Activated CD4-positive, CD25-positive, alpha-beta regulatory T cell treated with anti-CD3 and anti-CD28 coated beads, Interleukin-2, amount 50 U/mL, for 24 hours (primary cell): ENCODE results near the gene RPS2.

Source experiments
- ATAC-seq, 2 donors: fragments of 150-1000 bp; cut with Tn5 transposase; one replicate each; pipeline ENCODE4 v1.10.0; 2021; ENCODE audit warnings: mild to moderate bottlenecking in 1 of 2, moderate library complexity in 1 of 2

RPS2 gene

DNA sequence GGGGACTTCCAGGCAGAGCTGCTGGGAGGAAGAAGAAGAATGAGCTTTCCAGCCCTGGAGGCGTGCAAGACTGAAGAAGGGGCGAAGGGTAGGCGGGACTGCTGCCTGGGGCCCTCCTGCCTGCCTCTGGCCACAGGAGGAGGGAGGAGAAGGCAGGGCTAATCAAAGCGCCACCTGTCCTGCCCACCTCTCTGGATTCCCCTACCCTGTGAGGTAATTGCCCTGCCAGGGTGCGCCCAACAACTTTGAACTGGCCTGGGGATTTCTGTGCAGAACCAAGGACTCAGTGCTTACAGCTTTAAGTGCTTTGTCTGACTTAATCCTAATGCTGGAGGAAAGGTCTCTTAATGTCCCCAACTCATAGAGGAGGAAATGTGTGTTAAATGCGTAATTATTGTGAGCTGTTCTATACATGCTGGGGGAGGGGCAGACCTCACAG is 16.8 kb upstream of the RPS2 start, which contains the start of gene NOXO1:
Gene NOXO1 (minus strand): TSS at position 72 of the 439 bp plus-strand sequence. CDS start 290 bp downstream, outside the sequence.
- ATAC-seq: no peak

DNA sequence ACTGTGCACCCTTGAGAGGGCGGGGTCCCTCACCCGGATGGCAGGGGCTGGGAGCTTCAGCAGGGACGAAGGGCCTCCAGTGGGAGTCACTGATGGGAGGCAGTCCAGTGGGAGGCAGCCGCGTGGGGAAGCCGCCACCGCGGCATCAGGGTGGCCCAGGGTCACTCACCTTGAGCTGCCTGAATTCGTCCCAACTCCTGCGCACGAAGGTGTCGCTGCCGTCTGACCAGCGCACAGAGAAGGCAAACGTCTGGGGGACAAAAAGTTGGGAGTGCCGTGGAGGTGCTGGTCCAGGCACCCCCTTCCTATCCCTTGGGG is 16.1 kb upstream of the RPS2 start:
- no peak for ATAC-seq

DNA sequence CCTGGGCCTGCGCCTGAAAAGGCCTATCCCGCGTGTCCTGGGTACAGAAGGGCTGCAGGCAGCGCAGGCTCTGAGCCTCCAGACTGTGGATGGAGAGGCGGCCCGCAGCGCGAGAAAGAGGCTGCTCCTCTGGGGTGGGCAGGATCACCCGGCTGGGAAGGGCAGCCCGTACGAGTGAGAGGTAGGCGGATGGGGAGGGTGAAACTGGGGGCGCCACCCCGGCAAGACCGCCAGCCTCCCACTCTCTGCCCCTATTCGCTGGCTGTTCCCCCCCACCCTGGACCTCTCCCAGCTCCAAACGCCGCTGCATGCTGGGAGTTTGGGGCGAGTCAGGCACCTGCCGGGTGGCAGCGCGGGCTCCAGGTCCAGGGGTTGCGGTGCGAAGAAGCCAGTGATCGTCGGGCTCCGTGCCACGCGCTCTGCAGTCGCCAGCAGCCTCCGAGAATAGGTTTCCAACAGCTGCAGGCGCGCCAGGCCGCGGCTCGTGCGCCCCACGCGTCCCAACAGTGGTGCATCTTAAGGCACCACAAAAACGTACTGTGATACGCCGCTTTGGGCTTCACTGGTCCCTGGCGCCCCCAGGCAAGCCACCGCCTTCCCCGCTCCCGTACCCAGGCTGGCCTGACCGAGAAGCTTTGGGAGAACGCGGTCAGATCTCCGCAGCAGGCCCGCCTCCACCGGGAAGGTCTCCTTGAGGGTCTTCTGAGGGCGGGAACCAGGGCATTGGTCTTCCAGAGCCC is 15.6 kb upstream of the RPS2 start:
- no peak for ATAC-seq

DNA sequence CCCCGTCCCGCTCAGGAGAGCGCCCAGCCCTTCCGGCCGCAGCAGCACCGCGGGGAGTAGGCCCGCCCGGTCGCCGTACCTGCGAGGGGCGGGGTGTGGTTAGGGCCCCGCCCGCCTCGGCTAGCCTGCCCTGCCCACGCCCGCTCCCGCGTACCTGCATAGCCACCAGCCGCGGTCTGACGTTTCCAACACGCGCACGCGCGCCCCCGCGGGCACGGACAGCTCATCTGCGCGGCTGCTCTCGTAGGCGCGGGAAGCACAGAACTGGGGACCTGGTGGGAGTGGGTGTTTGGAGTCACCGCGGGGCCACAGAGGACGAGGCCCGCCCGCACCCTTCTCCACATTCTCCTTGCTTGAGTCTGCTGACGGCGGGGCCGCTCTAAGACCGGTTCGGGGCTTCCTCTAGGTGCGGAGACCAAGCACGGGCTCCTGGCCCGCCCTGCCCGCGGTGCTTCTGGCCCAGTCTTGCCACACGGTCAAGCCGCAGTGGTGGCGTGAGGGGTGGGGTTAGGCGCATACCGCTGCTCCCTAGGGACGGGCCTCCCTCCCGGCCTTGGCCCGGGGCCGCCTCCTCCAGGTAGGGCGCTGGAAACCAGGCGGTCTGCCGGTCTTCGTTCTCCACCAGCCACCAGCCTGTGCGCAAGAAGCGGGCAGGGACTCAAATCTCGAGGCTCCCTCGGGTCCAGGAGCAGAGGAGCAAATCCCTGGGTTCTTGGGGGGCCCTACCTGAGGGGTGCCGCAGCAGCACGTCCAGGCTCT is 14.8 kb upstream of the RPS2 start:
- no peak for ATAC-seq

DNA sequence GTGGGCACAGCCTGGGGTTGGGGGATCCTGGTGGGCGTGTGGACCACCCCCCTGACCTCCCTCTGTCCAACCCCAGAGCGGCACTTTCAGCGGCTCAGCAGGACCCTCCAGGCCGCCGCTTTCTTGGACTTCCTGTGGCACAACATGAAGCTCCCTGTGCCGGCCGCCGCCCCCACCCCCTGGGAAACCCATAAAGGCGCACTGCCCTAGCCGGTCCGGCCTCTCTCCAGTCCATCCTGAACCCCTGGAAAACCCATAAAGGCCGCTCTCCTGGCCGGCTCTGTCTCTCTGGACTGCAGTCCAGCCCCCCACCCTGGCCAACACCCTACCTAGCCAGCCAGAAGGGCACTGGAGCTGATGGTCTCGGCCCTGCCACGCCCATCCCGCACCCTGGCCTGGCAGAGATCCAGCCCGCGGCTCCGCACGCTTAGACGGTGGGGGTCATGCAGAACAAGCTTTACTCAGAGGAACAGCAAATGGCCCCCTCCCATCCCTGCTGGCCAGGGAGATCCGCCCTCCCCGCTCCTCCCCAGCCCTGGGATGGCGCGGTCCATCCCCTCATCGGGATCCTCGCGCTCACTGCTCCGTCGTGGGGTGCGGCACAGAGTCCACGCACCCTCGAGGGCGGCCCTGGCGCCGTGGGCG is 14.0 kb upstream of the RPS2 start:
- no peak for ATAC-seq

GRCh38 chr16:1977875-1978268 is 13.2 kb upstream of the RPS2 start:
- ATAC-seq: no peak

DNA sequence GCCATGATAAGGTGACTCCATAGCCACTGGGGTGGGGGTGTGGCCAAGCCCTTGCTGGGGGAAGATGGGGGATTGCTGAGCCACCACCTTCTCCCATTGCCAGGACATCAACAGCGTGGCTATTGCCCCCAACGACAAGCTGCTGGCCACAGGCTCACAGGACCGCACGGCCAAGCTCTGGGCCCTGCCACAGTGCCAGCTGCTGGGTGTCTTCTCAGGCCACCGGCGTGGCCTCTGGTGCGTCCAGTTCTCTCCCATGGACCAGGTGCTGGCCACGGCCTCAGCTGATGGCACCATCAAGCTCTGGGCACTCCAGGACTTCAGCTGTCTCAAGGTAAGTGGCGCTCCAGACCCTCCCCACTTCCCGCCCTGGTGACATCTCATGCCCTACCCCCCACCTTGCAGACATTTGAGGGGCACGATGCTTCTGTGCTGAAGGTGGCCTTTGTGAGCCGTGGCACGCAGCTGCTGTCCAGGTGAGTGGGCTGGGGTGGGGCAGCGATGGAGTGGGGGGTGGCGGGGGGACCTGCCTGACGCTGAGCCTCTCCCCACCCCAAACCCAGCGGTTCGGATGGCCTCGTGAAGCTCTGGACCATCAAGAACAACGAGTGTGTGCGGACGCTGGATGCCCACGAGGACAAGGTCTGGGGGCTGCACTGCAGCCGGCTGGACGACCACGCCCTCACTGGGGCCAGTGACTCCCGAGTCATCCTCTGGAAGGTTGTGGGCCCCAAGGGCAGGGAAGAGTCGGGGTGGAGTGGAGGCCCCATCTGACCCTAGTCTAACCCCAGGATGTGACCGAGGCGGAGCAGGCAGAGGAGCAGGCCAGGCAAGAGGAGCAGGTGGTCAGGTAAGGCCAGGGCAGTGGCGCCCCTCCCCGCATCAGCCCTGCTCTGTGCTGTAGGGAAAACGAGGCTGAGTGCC is 12.6 kb upstream of the RPS2 start:
- ATAC-seq: no peak

DNA sequence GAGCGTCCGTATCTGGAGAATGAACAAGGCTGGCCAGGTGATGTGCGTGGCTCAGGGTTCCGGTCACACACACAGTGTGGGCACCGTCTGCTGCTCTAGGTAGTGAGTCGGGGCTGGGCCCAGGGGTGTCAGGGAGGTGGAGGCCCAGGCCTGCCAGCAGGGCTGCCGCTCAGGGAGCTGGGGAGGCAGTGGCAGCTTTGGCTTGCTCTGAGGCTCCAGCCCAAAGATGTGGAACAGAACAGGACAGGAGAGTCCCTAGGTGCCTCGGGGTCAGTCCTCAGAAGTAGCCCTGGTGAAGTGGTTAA is 11.5 kb upstream of the RPS2 start:
- no peak for ATAC-seq

GRCh38 chr16:1975432-1976215 is 11.0 kb upstream of the RPS2 start:
- no peak for ATAC-seq

GRCh38 chr16:1974157-1975070 is 9.8 kb upstream of the RPS2 start:
- no peak for ATAC-seq

- no peak for ATAC-seq
Measured at GRCh38 chr16:1973461-1974156, 9.0 kb upstream of the RPS2 start.

DNA sequence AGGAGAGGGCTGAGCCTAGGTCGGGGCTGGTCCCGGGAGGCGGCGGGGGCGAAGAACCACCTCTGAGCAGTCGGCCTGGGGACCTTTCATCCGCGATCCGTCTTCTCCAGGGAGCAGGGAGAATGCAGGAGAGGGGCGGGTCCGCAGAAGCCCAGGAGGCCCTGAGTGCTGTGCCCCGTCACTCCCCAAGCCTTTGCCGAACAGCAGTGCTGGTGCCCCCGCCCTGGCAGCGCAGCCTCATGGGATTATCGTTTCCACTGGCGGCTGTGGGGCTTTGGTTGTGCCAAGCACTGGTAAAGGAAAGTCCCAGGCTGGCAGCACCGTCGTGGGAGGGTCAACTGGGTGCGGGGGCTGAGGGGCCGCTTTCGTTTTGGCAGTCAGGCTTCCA is 7.9 kb upstream of the RPS2 start:
- ATAC-seq: peak in 1 of 2 donors; percentile 6

GRCh38 chr16:1971796-1972489 is 7.3 kb upstream of the RPS2 start, which contains the start of gene TBL3:
Gene TBL3, plus strand, starts transcription at chr16:1972053. Its CDS starts 112 bp downstream, at chr16:1972165.
- ATAC-seq: peak; percentile 96 to 97

- ATAC-seq: no peak
Measured at GRCh38 chr16:1968146-1968953, 3.7 kb upstream of the RPS2 start.

DNA sequence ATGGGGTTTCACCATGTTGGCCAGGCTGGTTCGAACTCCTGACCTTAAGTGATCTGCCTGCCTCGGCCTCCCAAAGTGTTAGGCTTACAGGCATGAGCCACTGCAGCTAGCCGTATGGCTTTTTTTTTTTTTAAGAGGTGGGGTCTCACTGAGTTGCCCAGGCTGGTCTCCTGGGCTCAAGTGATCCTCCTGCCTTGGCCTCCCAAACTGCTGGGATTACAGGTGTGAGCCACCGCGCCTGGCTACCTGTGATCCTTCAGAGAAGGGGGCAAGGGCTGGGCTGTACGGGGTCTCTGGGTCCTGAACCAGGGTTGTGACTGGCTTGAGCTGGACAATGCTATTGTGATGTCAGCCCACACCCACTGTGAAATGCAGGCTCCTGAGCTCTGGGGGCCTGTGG is 1.8 kb upstream of the RPS2 start, which contains the start of gene RNF151:
Gene RNF151 (plus strand): TSS at position 397 of the 400 bp plus-strand sequence. CDS start 26 bp downstream, outside the sequence.
- ATAC-seq: no peak

DNA sequence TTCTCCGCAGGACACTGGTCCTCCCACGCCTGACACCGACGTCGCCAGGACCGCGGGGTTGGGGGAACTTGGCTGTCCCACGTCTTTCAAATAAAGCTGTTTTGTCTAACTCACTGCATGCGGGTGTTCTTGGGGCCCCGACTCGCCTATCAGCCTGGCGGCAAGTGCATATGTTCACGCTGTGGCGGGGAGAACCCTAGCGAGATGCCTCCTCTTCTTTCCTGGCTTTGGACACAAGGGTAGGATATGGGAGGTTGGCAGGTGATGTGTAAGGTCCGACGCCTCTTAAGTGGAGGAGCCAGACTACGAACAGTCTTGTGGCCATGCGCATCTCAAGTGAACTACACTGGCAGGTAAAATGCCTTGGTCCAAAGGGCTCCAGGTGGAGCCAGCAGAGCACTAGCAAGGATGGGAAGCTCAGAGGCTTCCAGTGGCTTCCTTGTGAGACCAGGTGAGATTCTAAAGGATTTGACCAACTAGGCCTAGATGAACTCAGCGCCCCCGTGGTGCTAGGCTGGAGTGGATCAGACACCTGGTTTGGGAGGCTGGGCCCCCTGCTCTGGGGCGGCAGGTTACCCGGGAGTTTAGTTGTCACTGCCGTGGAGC is 873 bp upstream of the RPS2 start:
- no peak for ATAC-seq

GRCh38 chr16:1963806-1964505 is 670 bp downstream of the RPS2 start:
- ATAC-seq: peak in 1 of 2 donors; percentile 7
